ENCODE results near the gene MYO5A.

DNA sequence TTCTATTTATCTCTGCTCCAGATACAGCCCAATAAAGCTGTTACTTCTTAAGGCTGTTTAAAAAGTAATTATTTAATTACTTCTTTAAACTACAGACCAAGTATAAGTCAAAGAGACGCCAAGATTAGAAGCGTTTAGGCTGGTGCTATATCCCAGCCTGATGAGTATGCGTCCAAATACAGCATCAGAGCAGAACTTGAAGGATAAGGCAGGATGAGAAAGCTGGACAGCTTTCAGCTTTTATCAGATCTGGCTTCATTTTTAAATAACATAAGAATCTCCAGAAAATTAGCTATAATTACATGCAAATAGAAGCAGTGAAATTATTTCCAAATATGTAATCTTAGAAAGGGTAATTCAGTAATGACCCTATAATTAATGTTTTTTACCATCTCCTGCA is 122.8 kb downstream of the MYO5A start:
- TF ChIP-seq, protein P1, sequence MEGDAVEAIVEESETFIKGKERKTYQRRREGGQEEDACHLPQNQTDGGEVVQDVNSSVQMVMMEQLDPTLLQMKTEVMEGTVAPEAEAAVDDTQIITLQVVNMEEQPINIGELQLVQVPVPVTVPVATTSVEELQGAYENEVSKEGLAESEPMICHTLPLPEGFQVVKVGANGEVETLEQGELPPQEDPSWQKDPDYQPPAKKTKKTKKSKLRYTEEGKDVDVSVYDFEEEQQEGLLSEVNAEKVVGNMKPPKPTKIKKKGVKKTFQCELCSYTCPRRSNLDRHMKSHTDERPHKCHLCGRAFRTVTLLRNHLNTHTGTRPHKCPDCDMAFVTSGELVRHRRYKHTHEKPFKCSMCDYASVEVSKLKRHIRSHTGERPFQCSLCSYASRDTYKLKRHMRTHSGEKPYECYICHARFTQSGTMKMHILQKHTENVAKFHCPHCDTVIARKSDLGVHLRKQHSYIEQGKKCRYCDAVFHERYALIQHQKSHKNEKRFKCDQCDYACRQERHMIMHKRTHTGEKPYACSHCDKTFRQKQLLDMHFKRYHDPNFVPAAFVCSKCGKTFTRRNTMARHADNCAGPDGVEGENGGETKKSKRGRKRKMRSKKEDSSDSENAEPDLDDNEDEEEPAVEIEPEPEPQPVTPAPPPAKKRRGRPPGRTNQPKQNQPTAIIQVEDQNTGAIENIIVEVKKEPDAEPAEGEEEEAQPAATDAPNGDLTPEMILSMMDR (IDR thresholded peaks at IDR 0.05; ENCODE audit: low read length), result no peak
- no peak for TF ChIP-seq EZH2 (IDR thresholded peaks at IDR 0.05; ENCODE audit: borderline replicate concordance, low read length)
